ENCODE results near the gene BCAS3.

- TF ChIP-seq GATA2 (IDR thresholded peaks at IDR 0.05; ENCODE audit: low read depth, low read length), result no peak
- TF ChIP-seq GATA3 (IDR thresholded peaks at IDR 0.05; ENCODE audit: low read depth, low read length), result no peak
Observed at GRCh38 chr17:61188081-61188480, 510.4 kb downstream of the BCAS3 start.

All from SH-SY5Y (cell line).